ENCODE measurements around the gene RAD9A. TPM values are rescaled to one million over a fixed set of nuclear protein-coding genes. Genes with fewer than 3 reads are reported as not detected.

Gene RAD9A
- total and polyA plus RNA-seq, 5 donors from 2014 or later, result 3.5 to 27.5 (median 6.7) TPM

DNA sequence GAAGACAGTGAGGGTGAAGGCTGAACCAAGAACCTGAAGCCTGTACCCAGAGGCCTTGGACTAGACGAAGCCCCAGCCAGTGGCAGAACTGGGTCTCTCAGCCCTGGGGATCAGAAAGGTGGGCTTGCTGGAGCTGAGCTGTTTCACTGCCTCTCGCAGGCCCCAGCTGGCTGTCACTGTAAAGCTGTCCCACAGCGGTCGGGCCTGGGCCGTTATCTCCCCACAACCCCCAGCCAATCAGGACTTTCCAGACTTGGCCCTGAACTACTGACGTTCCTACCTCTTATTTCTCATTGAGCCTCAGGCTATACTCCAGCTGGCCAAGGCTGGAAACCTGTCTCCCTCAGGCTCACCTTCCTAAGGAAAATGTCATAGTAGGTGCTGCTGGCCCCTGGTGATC is 5.8 kb downstream of the RAD9A start:
- Histone ChIP-seq H3K4me1 (ENCODE audit: control insufficient read depth, insufficient read depth, low read length, poor library complexity, severe bottlenecking) (peaks cover 62% of the 10 kb centered on the region), H3K4me3 (ENCODE audit: low read depth, low read length) (no peak overlapping the region), H3K36me3 (ENCODE audit: control insufficient read depth, insufficient read depth, low read length) (peaks cover 35% of the 10 kb centered on the region), H3K9me3 (ENCODE audit: control insufficient read depth in 2 of 2, low read length in 2 of 2) (no peaks in the 10 kb centered on the region), H3K27ac (ENCODE audit: insufficient read depth, low read length, poor library complexity, severe bottlenecking) (peak overlapping the region; percentile 65), H3K27me3 (ENCODE audit: control insufficient read depth, insufficient read depth, low read length) (no peaks in the 10 kb centered on the region)
- DNase-seq (no peak), ATAC-seq (ENCODE audit: low read depth in 2 of 2) (no peak)
- peaks cover 0 to 67% (median 18%) of the 10 kb centered on the region in 4 donors for H3K4me1 Mint-ChIP-seq
- no peaks in the 10 kb centered on the region for H3K27me3 Mint-ChIP-seq
- H3K9me3 Mint-ChIP-seq, result no peaks in the 10 kb centered on the region
- peak overlapping the region; percentile 55 to 97 (median 74) for H3K27ac Mint-ChIP-seq
- H3K4me3 Mint-ChIP-seq, result peak overlapping the region in 3 of 4 donors; percentile 39 to 97 (median 68)
- peaks cover 4% of the 10 kb centered on the region for H3K36me3 Mint-ChIP-seq

DNA sequence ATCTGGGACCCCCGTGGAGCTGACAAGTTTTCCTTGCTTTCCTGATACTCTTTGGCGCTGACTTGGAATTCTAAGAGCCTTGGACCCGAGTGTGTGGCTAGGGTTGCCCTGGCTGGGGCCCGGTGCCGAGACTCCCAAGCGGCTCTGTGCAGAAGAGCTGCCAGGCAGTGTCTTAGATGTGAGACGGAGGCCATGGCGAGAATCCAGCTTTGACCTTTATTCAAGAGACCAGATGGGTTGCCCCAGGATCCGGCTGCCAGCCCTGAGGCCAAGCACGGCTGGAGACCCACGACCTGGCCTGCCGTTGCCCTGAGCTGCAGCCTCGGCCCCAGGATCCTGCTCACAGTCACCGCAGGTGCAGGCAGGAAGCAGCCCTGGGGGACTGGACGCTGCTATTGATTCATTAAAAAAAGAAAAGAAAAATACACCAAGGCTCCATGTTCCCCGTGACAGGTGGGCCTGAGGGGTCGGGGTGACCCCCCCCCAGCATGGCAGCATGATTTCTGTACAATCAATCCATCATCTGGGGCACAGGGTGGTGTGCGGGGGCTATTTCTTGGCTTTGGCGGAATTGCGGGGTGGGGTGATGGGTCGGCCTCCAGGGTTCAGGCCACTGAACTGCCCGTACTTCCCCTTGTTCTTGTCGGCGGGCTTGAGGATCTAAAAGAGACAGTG is 6.3 kb downstream of the RAD9A start:
- Mint-ChIP-seq H3K4me3 (peak overlapping the region; percentile 29 to 97 (median 70)), H3K27me3 (no peaks in the 10 kb centered on the region), H3K27ac (peak overlapping the region in 2 of 3 donors; percentile 74 to 97), H3K9me3 (no peaks in the 10 kb centered on the region), H3K36me3 (peaks cover 4% of the 10 kb centered on the region), H3K4me1 (peaks cover 0 to 68% (median 19%) of the 10 kb centered on the region in 4 donors)
- Histone ChIP-seq H3K4me3 (ENCODE audit: low read depth, low read length) (no peak overlapping the region), H3K9me3 (ENCODE audit: control insufficient read depth in 2 of 2, low read length in 2 of 2) (no peaks in the 10 kb centered on the region), H3K4me1 (ENCODE audit: control insufficient read depth, insufficient read depth, low read length, poor library complexity, severe bottlenecking) (peaks cover 62% of the 10 kb centered on the region), H3K27ac (ENCODE audit: insufficient read depth, low read length, poor library complexity, severe bottlenecking) (peak overlapping the region; percentile 33), H3K36me3 (ENCODE audit: control insufficient read depth, insufficient read depth, low read length) (peaks cover 35% of the 10 kb centered on the region), H3K27me3 (ENCODE audit: control insufficient read depth, insufficient read depth, low read length) (no peaks in the 10 kb centered on the region)
- ATAC-seq (ENCODE audit: low read depth in 2 of 2) (no peak), DNase-seq (no peak)

DNA sequence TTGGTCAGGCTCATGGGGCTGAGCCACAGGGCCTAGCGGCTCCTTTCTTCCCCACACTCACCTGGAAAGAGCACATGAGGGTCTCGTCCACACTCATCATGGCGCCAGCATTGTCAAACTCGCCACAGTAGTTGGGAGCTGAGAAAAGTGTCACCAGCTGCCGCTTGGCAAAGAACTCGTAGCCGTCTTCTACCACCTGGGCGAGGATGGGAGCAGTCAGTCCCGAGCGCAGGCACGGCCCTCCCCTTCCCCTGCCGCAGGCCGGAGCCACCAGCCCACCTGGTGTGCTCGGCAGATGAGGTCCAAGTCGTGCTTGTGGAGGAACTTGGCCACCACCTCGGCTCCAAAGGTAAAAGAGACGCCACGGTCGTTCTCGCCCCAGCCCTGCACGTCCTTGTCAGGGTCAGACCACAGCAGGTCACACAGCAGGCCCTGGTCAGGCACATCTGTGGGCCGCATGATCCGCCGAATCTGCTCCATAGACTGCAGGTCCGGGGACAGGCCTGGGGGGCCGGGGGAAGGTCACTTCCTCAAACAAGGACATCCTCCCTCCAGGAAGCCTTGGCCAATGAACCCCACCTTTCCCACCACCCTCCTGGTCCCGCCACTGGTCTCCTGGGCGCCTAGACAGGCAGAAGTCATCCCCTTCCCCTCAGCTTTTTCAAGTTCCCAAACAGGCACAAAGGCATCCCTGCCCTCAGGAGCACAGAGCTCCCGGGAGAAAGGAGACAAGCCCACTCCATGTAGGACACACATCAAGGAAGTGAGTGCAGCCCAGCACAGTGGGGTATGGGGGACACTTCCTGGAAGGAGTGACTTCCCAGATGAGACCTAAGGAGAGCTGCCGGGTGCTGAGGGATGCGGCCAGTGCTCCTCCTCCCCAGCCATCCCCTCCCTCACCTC is 7.1 kb downstream of the RAD9A start:
- peak overlapping the region; percentile 38 to 97 (median 82) for H3K4me3 Mint-ChIP-seq
- peaks cover 4% of the 10 kb centered on the region for H3K36me3 Mint-ChIP-seq
- DNase-seq (no peak), ATAC-seq (ENCODE audit: low read depth in 2 of 2) (no peak)
- peaks cover 6% of the 10 kb centered on the region for H3K27me3 Mint-ChIP-seq
- H3K27ac Mint-ChIP-seq, result peak overlapping the region; percentile 25 to 97 (median 44)
- Histone ChIP-seq H3K9me3 (ENCODE audit: control insufficient read depth in 2 of 2, low read length in 2 of 2) (no peaks in the 10 kb centered on the region), H3K27me3 (ENCODE audit: control insufficient read depth, insufficient read depth, low read length) (no peaks in the 10 kb centered on the region), H3K4me1 (ENCODE audit: control insufficient read depth, insufficient read depth, low read length, poor library complexity, severe bottlenecking) (peaks cover 70% of the 10 kb centered on the region), H3K27ac (ENCODE audit: insufficient read depth, low read length, poor library complexity, severe bottlenecking) (peak overlapping the region; percentile 33), H3K36me3 (ENCODE audit: control insufficient read depth, insufficient read depth, low read length) (peaks cover 32% of the 10 kb centered on the region), H3K4me3 (ENCODE audit: low read depth, low read length) (no peak overlapping the region)
- H3K9me3 Mint-ChIP-seq, result no peaks in the 10 kb centered on the region
- peaks cover 0 to 68% (median 21%) of the 10 kb centered on the region in 4 donors for H3K4me1 Mint-ChIP-seq

DNA sequence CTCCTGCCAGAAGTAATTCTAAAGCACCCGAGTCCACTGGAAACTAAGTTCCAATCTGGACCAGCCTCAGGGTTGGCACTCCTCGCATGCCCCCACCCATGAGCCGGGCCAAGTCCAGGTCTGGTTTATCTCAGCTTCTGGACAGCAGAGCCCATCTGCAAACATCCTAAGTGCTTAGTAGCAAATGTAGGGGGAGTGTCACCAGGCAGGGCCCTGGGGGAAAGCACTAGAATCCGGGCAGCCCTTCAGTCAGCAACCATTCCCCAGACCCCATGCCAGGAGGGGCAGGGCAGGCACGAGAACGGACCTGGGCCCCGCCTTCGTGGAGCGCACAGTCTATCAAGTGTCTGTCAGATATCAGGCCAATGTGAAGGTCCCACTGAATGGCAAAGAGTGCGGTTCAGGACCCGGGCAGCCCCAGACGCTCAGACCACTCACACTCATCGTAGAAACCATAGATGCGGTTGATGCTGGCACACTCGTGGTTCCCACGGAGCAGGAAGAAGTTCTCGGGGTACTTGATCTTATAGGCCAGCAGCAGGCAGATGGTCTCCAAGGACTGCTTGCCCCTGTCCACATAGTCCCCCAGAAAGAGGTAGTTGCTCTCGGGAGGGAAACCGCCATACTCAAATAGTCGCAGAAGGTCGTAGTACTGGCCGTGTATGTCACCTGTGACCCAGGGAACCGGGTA is 8.6 kb downstream of the RAD9A start:
- Mint-ChIP-seq H3K9me3 (no peaks in the 10 kb centered on the region), H3K4me1 (peaks cover 0 to 76% (median 23%) of the 10 kb centered on the region in 4 donors), H3K27me3 (peaks cover 6% of the 10 kb centered on the region), H3K4me3 (peak overlapping the region; percentile 83 to 97 (median 90)), H3K27ac (peak overlapping the region; percentile 69 to 88 (median 84)), H3K36me3 (peaks cover 11% of the 10 kb centered on the region)
- Histone ChIP-seq H3K4me1 (ENCODE audit: control insufficient read depth, insufficient read depth, low read length, poor library complexity, severe bottlenecking) (peaks cover 78% of the 10 kb centered on the region), H3K27me3 (ENCODE audit: control insufficient read depth, insufficient read depth, low read length) (no peaks in the 10 kb centered on the region), H3K4me3 (ENCODE audit: low read depth, low read length) (peak overlapping the region; percentile 78), H3K27ac (ENCODE audit: insufficient read depth, low read length, poor library complexity, severe bottlenecking) (peak overlapping the region; percentile 87), H3K36me3 (ENCODE audit: control insufficient read depth, insufficient read depth, low read length) (peaks cover 32% of the 10 kb centered on the region), H3K9me3 (ENCODE audit: control insufficient read depth in 2 of 2, low read length in 2 of 2) (no peaks in the 10 kb centered on the region)
- DNase-seq (no peak), ATAC-seq (ENCODE audit: low read depth in 2 of 2) (no peak)

DNA sequence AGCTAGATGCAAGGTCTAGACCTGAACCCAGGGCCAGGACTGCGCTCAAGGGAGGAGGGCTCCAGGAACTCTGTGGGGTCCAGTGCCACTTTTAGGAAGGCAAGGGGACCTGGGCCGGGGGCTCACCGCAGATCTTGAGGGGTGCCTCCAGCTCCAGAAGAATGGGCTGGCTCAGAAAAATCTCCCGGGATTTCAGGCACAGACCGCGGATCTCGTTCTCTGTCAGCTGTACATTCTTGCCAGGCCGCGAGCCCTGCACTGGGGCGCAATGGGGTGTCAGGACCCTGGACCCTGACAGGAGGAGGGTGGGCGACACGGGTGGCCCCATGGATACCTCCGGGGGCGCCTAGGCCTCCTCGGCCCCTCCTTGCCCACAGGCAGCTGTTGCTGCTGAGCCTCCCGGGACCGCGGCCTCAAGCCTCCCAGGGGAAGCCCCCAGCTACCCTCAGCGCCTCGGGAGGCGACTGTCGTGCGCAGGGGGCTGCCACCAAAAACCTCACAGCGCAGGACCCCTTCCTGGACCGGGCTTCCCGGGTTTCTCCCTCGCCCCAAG is 9.2 kb downstream of the RAD9A start:
- Histone ChIP-seq H3K4me1 (ENCODE audit: control insufficient read depth, insufficient read depth, low read length, poor library complexity, severe bottlenecking) (peaks cover 84% of the 10 kb centered on the region), H3K27me3 (ENCODE audit: control insufficient read depth, insufficient read depth, low read length) (no peaks in the 10 kb centered on the region), H3K9me3 (ENCODE audit: control insufficient read depth in 2 of 2, low read length in 2 of 2) (no peaks in the 10 kb centered on the region), H3K4me3 (ENCODE audit: low read depth, low read length) (peak overlapping the region; percentile 78), H3K27ac (ENCODE audit: insufficient read depth, low read length, poor library complexity, severe bottlenecking) (peak overlapping the region; percentile 87), H3K36me3 (ENCODE audit: control insufficient read depth, insufficient read depth, low read length) (peaks cover 35% of the 10 kb centered on the region)
- H3K4me1 Mint-ChIP-seq, result peaks cover 0 to 80% (median 25%) of the 10 kb centered on the region in 4 donors
- peaks cover 6% of the 10 kb centered on the region for H3K27me3 Mint-ChIP-seq
- peaks cover 12% of the 10 kb centered on the region for H3K36me3 Mint-ChIP-seq
- no peak for DNase-seq
- no peak for ATAC-seq (ENCODE audit: low read depth in 2 of 2)
- H3K9me3 Mint-ChIP-seq, result no peaks in the 10 kb centered on the region
- H3K4me3 Mint-ChIP-seq, result peak overlapping the region; percentile 83 to 97 (median 90)
- peak overlapping the region in 2 of 3 donors; percentile 84 to 88 for H3K27ac Mint-ChIP-seq

DNA sequence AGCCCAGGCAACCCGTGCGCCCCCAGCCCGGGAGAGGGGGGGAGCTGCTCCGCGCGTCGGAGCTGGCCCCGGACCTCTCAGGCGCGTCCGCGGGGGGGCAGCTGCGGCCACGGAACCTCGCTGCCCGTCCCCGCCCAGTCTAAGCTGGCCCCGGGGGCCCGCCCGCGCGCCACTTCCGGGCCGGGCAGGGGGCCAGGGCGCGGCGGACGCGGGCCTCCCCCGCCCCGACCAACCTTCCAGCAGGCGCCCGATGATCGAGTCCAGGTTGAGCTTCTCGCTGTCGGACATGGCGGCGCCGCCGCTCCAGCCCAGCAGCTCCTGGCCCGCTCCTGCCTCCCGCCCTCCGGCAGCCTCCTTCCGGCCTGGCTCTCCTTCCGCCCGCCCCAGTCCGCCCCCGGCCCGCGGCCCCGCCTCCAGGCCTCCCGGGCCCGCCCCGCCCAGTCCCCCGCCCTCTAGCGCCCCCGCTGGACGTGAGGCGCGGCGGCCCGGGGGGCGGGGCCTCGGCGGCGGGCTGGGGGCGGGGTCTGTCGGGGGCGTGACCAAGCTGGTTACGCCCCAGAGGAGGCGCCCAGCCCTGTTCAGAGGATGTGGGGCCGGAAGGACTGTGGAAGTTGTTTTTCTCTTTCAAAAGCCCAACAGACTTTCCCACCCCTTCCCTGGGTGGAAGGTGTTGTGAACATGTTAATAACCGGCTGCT is 9.9 kb downstream of the RAD9A start, which contains the start of gene PPP1CA:
PPP1CA (minus strand) TSS at position 364 of the 697 bp plus-strand sequence; CDS start at position 288, 76 bp downstream.
- DNase-seq (peak; percentile 86 to 91 (median 91)), ATAC-seq (ENCODE audit: low read depth in 2 of 2) (peak; percentile 69 to 75)
- peak within 1 kb of the TSS; percentile 94 to 99 (median 97) for H3K4me3 Mint-ChIP-seq
- peaks cover 12% of the 10 kb centered on the region for H3K36me3 Mint-ChIP-seq
- H3K9me3 Mint-ChIP-seq, result no peaks in the 10 kb centered on the region
- peaks cover 37% of the 10 kb centered on the region for H3K36me3 ChIP-seq (ENCODE audit: control insufficient read depth, insufficient read depth, low read length)
- H3K27me3 Mint-ChIP-seq, result peaks cover 6% of the 10 kb centered on the region
- peaks cover 86% of the 10 kb centered on the region for H3K4me1 ChIP-seq (ENCODE audit: control insufficient read depth, insufficient read depth, low read length, poor library complexity, severe bottlenecking)
- no peaks in the 10 kb centered on the region for H3K27me3 ChIP-seq (ENCODE audit: control insufficient read depth, insufficient read depth, low read length)
- peaks cover 0 to 81% (median 29%) of the 10 kb centered on the region in 4 donors for H3K4me1 Mint-ChIP-seq
- no peaks in the 10 kb centered on the region for H3K9me3 ChIP-seq (ENCODE audit: control insufficient read depth in 2 of 2, low read length in 2 of 2)
- peak within 1 kb of the TSS; percentile 84 to 95 (median 92) for H3K27ac Mint-ChIP-seq
- peak within 1 kb of the TSS; percentile 87 for H3K27ac ChIP-seq (ENCODE audit: insufficient read depth, low read length, poor library complexity, severe bottlenecking)
- H3K4me3 ChIP-seq (ENCODE audit: low read depth, low read length), result peak within 1 kb of the TSS; percentile 93

Measured in CD4-positive, CD25-positive, alpha-beta regulatory T cell (primary cell).